GM10266 (cell line): Measurements from ENCODE around the gene GPR55.

Experiments
- DNase-seq: peaks from one replicate; pipeline ENCODE4 v3.0.0; 2012; ENCODE audit errors: extremely low spot score
- CTCF ChIP-seq: IDR thresholded peaks from 2 replicates; pipeline ENCODE4 v1.5.1; 2012; ENCODE audit warnings: mild to moderate bottlenecking, low read depth; ENCODE audit not compliant: control insufficient read depth, insufficient read depth; ENCODE audit errors: missing control alignments

Gene GPR55

DNA sequence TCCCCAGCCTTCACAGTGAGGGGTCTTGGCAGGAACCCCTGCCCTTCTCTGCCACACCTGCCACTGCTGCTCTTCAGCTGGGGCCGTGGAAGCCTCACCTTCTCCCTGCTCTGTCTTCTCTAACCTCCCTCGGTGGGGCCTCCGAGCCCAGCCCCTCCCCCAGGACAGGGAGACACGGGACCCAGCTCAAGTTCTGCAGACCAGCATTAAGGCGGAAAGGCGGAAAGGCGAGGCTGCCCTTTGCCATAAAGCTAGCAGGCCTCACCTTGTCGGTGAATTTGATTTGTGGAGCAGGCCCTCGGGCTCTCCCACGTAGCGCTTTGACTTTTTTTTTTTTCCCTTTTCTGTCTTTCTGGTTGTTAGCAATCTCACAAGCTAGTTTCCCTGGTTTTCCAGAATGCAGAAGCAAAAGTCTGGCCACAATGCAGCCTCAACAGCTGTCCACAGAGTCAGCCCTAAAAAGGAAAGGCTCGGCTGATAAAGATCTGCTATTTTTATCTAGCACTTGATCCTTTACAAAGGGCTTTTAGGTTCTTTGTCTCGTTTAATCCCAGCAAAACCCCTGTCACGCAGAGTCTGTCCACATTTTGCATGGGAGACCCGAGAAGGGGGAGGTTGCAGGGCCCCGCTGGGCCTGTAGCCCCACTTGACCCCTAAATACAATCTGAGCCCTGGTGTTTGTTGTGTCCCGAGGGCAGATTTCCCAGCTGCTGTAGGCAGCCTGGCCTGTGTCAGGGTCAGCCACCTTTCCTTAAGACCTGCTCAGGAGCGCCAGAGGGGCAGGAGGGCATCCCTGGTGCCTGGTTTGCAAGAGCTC lies 54.3 kb downstream of the GPR55 start:
- TF ChIP-seq CTCF = no peak
- DNase-seq = no peak

DNA sequence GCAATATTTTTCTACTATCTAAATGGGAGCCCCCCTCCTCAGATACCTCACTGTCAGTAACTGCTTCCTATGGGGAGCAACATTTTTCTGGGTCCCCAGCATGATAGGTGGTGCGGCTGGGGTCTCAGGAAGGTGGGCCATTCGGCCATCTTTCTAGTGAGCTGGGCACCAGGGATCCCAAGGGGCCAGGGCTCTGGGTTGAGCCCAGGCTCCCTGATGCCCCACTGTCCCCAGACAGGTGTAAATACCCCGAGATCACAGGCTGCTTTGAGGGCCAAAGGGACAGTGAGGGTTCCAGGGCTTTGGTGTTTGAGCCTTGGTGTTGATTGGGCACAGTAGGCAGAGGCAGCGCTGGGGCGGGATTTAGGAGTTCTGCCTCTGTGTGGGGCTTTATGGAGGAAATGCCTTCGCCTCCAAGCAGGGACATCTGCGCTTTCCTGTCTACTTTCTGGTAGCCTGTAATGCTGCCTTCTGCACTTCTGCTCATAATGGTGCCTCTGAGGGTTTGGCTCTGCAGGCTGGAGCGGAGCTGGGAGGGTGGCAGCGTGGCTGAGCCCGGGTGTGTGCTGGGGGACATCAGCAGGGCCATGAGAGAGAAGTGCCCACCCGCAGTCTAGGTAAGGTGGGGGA lies 55.0 kb downstream of the GPR55 start:
- no peak for TF ChIP-seq CTCF
- no peak for DNase-seq

- no peak for DNase-seq
- no peak for TF ChIP-seq CTCF
Observed at GRCh38 chr2:230868947-230869913, 55.8 kb downstream of the GPR55 start.

- no peak for DNase-seq
- no peak for TF ChIP-seq CTCF
Observed at GRCh38 chr2:230868161-230868946, 56.7 kb downstream of the GPR55 start.

- DNase-seq = no peak
- no peak for TF ChIP-seq CTCF
Observed at GRCh38 chr2:230866756-230867523, 58.1 kb downstream of the GPR55 start.
